ENCODE results near the gene GGPS1.
"Not testable (repeated sequence)": the region's sequence is repeated elsewhere in the genome, so short reads cannot be mapped to it uniquely, and the experiment has no call there.

GGPS1 gene

DNA sequence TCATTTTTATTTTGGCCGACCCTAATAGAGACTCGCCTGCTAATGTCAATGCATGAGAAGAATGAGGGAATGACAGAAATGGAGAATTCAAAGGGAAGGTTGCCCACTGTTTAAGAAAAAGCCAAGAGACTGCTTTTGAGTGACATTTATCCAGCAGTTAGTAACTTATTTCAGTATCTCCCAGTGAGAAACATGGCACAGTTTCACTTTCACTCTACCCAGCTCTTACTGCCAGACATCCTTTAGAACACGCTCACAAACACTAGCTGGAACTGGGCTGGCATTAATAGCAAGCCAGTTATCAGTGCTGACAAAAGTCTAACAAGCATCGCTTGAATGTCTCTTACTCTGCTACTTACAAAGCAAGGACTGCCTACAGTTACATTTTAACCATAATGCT, 8.5 kb downstream of the GGPS1 start:
- DNase-seq = no peak

DNA sequence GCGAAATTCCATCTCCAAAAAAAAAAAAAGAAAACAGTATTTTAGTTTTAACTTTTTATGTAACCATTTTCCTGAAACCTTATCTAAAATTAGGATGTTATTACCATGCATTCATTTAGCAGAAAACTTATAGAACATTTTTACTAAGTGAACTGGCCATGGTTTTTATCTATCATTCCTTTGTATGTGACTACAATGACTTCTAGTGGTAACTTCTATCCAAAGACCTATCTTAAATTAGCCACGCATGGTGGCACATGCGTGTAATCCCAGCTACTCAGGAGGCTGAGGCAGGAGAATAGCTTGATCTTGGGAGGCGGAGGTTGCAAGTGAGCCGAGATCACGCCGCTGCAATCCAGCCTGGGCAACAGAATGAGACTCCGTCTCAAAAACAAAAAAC, 11.4 kb downstream of the GGPS1 start:
- DNase-seq = no peak

DNA sequence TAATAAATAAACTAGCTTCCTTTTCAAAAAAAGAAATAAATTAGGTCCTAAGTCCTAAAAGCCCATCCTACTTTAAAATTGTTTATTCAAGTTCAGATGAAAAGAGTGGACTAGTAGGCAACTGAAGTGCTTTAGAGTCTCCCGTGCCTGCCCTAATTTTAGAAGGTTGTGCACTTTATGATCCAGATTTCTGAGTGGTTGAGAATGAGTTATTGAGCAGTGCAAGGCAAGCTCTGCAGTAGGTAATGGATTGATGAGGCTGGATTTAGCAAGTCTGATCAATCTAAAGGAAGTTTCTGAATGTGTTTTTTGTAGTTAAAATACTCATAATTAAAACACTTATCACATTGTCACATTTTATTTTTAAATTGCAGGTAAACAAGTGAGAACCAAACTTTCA, 13.0 kb downstream of the GGPS1 start:
- DNase-seq = no peak

DNA sequence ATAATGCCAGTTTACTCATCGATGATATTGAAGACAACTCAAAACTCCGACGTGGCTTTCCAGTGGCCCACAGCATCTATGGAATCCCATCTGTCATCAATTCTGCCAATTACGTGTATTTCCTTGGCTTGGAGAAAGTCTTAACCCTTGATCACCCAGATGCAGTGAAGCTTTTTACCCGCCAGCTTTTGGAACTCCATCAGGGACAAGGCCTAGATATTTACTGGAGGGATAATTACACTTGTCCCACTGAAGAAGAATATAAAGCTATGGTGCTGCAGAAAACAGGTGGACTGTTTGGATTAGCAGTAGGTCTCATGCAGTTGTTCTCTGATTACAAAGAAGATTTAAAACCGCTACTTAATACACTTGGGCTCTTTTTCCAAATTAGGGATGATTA, 13.7 kb downstream of the GGPS1 start:
- no peak for DNase-seq

DNA sequence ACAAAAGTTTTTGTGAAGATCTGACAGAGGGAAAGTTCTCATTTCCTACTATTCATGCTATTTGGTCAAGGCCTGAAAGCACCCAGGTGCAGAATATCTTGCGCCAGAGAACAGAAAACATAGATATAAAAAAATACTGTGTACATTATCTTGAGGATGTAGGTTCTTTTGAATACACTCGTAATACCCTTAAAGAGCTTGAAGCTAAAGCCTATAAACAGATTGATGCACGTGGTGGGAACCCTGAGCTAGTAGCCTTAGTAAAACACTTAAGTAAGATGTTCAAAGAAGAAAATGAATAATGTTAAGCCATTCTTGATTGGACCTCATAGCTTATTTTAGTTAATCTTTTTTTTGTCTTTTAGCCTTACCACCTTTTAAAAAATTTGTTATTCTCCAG, 14.1 kb downstream of the GGPS1 start:
- no peak for DNase-seq

DNA sequence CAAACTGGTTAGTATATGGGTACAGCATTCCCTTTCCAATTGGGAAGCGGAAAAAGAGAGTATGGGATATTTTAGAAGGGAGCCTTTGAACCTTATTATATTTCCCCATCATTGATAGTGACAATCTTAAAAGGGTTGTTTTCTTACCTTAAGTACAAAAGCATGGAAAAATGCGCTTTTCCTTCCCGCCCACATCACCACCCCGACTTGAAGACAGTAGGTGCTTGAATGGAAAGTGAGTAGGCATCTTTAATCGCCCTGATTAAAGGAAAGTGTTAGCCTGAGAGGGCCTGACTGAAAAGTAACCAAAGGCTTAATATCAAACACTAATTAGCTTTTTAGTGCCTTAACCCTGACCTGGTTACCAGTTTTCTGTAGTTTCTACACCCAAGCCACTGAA, 15.4 kb downstream of the GGPS1 start:
- no peak for DNase-seq

DNA sequence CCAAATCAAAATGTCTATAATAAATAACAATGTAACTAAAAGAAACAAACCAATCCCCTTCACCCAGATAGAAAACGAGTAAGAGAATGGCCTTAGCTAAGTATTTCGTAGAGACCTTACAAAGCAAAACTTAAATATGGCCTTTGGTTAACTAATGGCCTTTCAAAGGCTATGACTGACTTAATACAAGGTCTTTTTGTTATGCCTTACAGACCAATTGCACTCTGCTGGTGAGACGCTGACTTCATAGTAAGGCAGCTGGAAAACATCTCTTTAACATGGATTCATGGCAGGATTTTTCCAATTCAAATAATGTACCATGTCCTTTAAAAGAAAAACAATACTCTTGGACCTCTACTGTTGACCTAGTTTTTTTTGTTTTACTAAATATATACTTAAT, 23.1 kb downstream of the GGPS1 start:
- DNase-seq = no peak

DNA sequence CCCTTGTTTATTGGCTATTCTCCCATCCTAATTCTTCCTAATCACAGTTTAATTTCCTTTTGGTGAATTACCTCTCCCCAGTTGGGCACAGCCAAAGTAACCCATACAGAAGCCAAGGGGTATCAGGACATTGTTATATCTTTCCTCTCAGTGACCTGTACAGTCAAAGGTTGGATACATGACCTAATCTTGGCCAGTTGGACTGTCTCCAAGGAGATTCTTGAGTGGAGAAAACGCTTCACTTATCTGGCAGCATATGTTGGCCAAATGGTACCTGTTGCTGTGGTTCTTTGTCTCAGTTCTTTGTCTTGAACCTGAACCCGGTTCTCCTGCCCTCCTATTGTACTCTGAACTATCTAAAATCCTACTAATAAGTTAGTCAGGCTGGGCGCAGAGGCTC, 23.5 kb downstream of the GGPS1 start:
- DNase-seq = no peak

DNA sequence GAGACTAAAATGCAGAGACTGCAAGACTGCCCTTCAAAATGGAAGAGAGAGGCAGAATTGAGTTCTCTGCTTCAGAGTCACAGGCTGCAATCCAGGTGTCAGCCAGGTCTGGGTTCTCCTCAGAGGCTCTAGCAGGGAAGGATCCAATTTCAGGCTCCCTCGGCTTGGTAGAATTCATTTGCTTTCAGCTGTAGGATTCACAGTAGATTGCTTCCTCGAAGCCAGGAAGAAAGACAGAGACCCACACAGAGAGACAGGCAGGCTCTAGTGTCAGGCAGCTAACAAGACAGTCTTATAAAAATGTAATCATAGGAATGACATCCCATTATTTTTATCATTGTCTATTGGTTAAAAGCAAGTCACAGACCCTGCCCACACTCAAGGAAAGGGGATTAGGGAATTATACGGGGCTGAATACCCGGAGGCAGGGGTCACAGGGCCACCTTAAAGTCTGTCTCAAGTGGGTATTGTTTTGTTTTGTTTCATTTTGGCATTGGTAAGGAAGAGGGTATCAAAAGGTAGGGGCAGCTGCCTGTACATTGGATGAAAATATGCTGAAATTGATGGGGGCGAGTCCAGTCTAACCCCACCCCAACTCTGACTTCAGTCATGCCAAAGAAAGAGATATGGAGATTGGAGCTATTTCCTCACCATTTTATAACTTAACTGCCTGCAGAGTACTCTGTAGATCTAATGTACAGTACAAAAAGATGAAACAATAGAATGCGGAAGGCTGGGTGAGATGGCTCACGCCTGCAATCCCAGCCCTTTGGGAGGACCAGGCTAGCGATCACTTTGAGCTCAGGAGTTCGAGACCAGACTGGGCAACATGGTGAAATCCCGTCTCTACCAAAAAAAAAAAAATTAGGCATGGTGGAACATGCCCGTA, 29.4 kb downstream of the GGPS1 start:
- DNase-seq = no peak

DNA sequence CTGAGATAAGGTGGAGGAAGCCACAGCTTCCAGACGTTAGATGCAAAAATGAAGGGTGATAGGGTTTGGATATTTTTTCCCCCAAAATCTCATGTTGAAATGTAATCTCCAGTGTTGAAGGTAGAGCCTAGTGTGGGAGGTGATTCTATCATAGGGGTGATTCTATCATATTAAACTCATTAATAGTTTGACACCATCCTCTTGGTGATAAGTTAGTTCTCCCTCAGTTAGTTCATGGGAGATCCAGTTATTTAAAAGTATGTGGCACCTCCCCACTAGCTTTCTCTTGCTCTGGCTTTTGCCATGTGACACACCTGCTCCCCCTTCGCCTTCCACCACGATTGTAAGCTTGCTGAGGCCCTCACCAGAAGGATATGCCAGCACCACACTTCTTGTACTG, 30.5 kb downstream of the GGPS1 start:
- DNase-seq = no peak

DNA sequence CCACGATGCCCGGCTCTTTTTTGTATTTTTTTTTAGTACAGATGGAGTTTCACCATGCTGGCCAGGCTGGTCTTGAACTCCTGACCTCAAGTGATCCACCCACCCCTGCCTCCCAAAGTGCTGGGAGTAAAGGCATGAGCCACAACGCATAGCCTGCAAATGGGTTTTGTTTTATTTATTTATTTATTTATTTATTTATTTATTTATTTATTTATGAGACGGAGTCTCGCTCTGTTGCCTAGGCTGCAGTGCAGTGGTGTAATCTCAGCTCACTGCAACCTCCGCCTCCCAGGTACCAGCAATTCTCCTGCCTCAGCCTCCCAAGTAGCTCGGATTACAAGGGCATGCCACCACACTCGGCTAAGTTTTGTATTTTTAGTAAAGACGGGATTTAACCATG, 35.8 kb downstream of the GGPS1 start:
- DNase-seq = not testable (repeated sequence)

DNA sequence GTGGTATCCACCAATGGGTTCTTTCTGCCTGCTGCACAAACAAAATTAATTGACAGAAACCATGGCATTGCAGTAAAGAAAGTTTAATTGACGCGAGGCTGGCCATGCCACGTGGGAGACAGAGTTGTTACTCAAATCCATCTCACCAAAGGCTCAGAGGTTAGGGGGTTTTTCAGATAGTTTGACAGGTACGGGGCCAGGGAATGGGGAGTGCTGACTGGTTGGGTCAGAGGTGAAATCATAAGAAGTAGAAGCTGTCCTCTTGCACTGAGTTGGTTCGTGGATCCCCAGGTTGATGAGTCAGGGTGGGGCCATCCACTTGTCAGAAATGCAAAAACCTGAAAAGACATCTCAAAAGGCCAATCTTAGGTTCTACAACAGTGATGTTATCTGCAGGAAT, 37.9 kb downstream of the GGPS1 start:
- DNase-seq = no peak

DNA sequence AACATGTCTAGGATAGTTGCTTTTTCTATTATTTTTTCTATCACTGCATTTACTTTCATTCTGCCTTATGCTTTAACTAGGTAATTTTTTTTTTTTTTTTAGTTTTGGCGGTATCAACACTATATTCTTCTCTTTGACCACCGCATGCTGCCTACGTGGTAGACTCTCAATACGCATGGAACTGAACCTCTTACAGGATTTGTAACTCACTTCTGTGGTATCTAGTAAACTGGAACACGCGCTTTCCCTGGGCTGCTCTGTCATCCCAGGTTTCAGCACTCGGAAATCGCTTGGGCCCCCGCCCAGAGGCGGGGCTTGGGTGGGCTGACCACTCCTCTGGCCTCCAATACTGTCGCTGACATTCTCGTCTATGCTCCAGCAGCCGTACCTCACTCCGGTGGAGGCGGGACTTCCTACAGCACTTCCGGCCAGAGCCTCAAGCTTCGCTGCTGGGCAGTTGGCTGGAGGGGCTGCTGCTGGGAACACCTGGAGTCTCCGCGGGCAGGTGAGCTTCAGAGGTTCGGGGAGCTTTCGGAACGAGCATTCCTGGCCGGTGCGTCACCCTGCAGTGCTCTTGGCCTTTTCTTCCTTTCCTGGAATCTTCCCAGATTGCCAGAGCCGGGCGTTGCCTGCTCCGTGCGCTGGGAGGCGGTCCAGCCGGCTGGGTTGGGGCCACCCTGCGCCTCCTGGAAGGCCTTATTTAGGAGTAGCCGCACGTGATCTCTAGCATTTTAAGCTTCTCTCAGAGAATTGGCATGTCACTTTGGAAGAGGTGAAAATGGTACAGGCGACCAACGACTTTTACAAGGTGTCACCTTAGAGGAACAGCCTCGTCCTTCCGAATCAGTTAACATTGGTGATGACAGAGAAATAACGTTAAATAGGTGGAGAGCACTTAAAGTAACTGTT, 38.9 kb downstream of the GGPS1 start, which contains the start of gene TBCE:
TSS of gene TBCE (plus strand) at position 428 of the 909 bp plus-strand sequence. CDS start 12,623 bp downstream, outside the sequence.
- peak; percentile 93 for DNase-seq

DNA sequence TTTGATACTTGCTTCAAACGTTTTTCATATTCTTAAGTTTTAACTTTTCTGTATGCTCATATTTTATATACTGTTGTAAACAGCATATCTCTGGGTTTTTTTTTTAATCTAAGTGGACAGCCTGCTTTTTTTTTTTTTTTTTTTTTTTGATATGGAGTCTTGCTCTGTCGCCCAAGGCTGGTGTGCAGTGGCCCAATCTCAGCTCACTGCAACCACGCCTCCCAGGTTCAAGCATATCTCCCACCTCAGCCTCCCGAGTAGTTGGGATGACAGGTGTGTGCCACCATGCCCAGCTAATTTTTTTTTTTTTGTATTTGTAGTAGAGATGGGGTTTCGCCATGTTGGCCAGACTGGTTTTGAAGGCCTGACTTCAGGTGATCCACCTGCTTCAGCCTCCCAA, 40.1 kb downstream of the GGPS1 start:
- no peak for DNase-seq

DNA sequence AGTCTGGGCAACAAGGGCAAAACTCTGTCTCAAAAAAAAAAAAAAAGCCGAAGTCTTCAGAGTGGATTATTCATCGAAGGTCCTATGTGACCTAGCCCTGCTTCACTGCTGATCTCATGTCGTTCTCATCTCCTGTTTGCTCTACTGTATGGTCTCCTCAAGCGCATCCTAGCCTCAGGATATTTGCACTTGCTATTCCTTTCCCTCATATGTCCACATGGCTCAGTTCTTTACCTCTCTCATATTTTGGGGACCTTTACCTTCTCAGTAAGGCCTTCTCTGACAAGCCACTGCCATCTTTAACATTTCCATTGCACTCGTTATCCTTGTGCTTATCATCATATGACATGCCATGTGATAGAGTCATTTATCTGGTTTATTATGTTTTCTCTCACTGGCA, 41.4 kb downstream of the GGPS1 start:
- no peak for DNase-seq

DNA sequence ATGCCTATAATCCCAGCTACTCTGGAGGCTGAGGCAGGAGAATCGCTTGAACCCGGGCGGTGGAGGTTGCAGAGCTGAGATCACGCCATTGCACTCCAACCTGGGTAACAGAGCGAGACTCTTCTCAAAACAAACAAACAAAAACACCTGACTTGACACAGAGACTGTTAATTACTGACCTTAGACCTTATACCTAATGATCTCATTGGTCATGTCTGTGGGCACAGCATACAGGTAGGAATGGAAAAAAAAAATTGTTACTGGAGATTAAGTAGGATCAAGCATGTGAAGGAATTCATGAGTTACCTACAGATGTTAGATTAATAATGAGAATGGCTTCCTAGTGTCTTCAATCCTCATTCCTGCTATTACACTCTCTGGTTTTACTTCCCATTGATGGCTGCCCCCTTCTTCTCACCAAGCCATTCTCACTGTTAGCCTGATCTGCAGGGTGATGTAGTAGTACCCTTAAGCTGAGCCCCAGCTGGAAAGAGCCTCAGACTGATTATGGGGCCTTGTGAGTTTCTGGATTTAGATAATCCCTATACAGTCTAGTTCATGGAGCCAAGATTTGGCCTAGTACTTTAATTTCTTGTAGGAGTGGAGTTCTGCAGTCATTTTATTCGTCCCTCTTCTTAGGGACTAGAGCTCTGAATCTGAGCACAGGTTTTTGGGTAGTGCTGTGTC, 47.7 kb downstream of the GGPS1 start:
- no peak for DNase-seq

DNA sequence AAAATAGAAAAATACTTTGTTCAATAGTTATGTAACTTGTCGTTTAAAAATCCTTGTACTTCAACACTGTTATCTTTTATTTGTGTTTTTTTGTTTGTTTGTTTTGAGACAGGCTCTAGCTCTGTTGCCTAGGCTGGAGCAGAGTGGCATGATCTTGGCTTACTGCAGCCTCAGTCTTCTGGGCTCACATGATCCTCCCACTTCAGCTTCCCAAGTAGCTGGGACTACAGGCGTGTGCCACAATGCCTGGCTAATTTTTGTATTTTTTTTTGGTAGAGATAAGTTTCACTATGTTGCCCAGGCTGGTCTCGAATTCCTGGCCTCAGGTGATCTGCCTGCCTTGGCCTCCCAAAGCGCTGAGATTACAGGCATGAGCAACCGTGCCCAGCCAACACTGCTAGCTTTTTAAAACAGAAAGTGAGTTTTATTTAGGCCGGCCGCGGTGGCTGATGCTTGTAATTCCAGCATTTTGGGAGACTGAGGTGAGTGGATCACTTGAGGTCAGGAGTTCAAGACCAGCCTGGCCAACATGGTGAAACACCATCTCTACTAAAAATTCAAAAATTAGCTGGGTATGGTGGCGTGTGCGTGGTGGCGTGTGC, 49.9 kb downstream of the GGPS1 start:
- not testable (repeated sequence) for DNase-seq

DNA sequence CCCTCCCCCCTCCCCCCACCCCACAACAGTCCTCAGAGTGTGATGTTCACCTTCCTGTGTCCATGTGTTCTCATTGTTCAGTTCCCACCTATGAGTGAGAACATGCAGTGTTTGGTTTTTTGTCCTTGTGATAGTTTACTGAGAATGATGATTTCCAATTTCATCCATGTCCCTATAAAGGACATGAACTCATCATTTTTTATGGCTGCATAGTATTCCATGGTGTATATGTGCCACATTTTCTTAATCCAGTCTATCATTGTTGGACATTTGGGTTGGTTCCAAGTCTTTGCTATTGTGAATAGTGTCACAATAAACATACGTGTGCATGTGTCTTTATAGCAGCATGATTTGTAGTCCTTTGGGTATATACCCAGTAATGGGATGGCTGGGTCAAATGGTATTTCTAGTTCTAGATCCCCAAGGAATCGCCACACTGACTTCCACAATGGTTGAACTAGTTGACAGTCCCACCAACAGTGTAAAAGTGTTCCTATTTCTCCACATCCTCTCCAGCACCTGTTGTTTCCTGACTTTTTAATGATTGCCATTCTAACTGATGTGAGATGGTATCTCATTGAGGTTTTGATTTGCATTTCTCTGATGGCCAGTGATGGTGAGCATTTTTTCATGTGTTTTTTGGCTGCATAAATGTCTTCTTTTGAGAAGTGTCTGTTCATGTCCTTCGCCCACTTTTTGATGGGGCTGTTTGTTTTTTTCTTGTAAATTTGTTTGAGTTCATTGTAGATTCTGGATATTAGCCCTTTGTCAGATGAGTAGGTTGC, 53.8 kb downstream of the GGPS1 start:
- not testable (repeated sequence) for DNase-seq

DNA sequence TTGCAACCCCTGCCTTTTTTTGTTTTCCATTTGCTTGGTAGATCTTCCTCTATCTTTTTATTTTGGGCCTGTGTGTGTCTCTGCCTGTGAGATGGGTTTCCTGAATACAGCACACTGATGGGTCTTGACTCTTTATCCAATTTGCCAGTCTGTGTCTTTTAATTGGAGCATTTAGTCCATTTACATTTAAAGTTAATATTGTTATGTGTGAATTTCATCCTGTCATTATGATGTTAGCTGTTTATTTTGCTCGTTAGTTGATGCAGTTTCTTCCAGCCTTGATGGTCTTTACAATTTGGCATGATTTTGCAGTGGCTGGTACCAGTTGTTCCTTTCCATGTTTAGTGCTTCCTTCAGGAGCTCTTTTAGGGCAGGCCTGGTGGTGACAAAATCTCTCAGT, 57.3 kb downstream of the GGPS1 start:
- not testable (repeated sequence) for DNase-seq

DNA sequence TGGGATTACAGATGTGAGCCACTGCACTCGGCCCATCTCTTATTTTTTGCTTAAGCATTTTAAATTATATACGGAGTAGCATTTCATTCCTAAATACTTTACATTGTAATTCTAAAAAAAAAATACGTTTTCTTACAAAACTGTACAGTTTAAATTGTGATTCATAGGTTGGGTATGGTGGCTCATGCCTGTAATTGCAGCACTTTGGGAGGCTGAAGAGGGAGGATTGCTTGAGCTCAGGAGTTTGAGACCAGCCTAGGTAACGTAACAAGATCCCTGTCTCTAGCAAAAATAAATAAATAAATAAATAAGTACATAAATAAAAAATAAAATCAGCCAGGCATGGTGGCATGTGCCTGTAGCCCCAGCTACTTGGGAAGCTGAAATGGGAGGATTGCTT, 63.5 kb downstream of the GGPS1 start:
- DNase-seq = no peak
